Neural cell (in vitro differentiated cells): ENCODE results near the gene THOP1. TPM values are rescaled to one million over a fixed set of nuclear protein-coding genes. Genes with fewer than 3 reads are reported as not detected.

ENCODE experiments used
- H2AFZ ChIP-seq: fragments of 200-600, 300-800 bp; sonication (generic), shearing (Covaris generic); 2 replicates; pipeline ENCODE4 v1.6.0; 2014; ENCODE audit warnings: low read depth, mild to moderate bottlenecking, antibody characterized with exemption, low read length, moderate library complexity
- H3F3A ChIP-seq: fragments of 200-600 bp; shearing (Covaris generic); 2 replicates; pipeline ENCODE4 v1.6.1; 2016; ENCODE audit warnings: mild to moderate bottlenecking, moderate library complexity, mixed read lengths, antibody characterized with exemption, low read length; ENCODE audit not compliant: insufficient read depth, poor library complexity, severe bottlenecking
- H3K27ac ChIP-seq: fragments of 200-600, 300-800 bp; sonication (generic), shearing (Covaris generic); 2 replicates; pipeline ENCODE4 v1.5.1; 2014; ENCODE audit warnings: mild to moderate bottlenecking, low read length, moderate library complexity
- H3K27me3 ChIP-seq: fragments of 300-800, 200-600 bp; sonication (generic), shearing (Covaris generic); 2 replicates; pipeline ENCODE4 v1.6.0; 2014; ENCODE audit warnings: mild to moderate bottlenecking, low read depth, low read length, moderate library complexity; ENCODE audit not compliant: insufficient read depth
- H3K36me3 ChIP-seq: fragments of 300-800, 200-600 bp; sonication (generic), shearing (Covaris generic); 2 replicates; pipeline ENCODE4 v1.5.1; 2014; ENCODE audit warnings: mild to moderate bottlenecking, antibody characterized with exemption, low read length, moderate library complexity; ENCODE audit not compliant: insufficient read depth
- H3K4me2 ChIP-seq: fragments of 300-800, 200-600 bp; sonication (generic), shearing (Covaris generic); 2 replicates; pipeline ENCODE4 v1.6.0; 2014; ENCODE audit warnings: mild to moderate bottlenecking, low read length
- H3K4me3 ChIP-seq: fragments of 300-800, 200-600 bp; sonication (generic), shearing (Covaris generic); 2 replicates; pipeline ENCODE4 v1.5.1; 2014; ENCODE audit warnings: mild to moderate bottlenecking, low read length, moderate library complexity
- H3K79me2 ChIP-seq: fragments of 200-600 bp; shearing (Covaris generic); replicated peaks from 2 replicates; pipeline ENCODE4 v1.6.0; 2014; ENCODE audit warnings: mild to moderate bottlenecking, low read length, moderate library complexity; ENCODE audit not compliant: insufficient read depth
- H3K9ac ChIP-seq: fragments of 300-800, 200-600 bp; sonication (generic), shearing (Covaris generic); 2 replicates; pipeline ENCODE4 v1.6.1; 2016; ENCODE audit warnings: mild to moderate bottlenecking, low read length, mixed read lengths
- H3K9me2 ChIP-seq: fragments of 200-600 bp; shearing (Covaris generic); 2 replicates; pipeline ENCODE4 v1.6.1; 2016; ENCODE audit warnings: mild to moderate bottlenecking, low read length, mixed read lengths; ENCODE audit not compliant: insufficient read depth
- H3K9me3 ChIP-seq: fragments of 200-600, 300-800 bp; sonication (generic), shearing (Covaris generic); 2 replicates; pipeline ENCODE4 v1.6.1; 2016; ENCODE audit warnings: mild to moderate bottlenecking, mixed run types, low read length, moderate library complexity, mixed read lengths
- H4K20me1 ChIP-seq: fragments of 200-600 bp; shearing (Covaris generic); 2 replicates; pipeline ENCODE4 v1.6.1; 2016; ENCODE audit warnings: mild to moderate bottlenecking, mixed run types; ENCODE audit not compliant: insufficient read depth
- CTCF ChIP-seq: fragments of 450-650 bp; IDR thresholded peaks from 2 replicates; pipeline ENCODE4 v1.5.1; 2014; ENCODE audit warnings: antibody characterized with exemption, mild to moderate bottlenecking, moderate library complexity; ENCODE audit not compliant: poor library complexity, severe bottlenecking
- EP300 ChIP-seq: fragments of 450-650 bp; conservative IDR thresholded peaks from 2 replicates; pipeline ENCODE4 v1.6.1; 2014; ENCODE audit warnings: antibody characterized with exemption, mild to moderate bottlenecking, moderate library complexity; ENCODE audit not compliant: poor library complexity, severe bottlenecking
- EZH2 ChIP-seq: fragments of 200-600, 300-800 bp; shearing (Covaris generic), sonication (generic); IDR thresholded peaks from 2 replicates; pipeline ENCODE4 v1.6.1; 2014; ENCODE audit warnings: antibody characterized with exemption, low read length, borderline replicate concordance, mild to moderate bottlenecking; ENCODE audit not compliant: insufficient read depth, poor library complexity, severe bottlenecking
- MXI1 ChIP-seq: fragments of 450-650 bp; conservative IDR thresholded peaks from 2 replicates; pipeline ENCODE4 v1.6.1; 2014; ENCODE audit warnings: antibody characterized with exemption, mild to moderate bottlenecking; ENCODE audit not compliant: poor library complexity, severe bottlenecking
- POLR2AphosphoS5 ChIP-seq: IDR thresholded peaks from 2 replicates; pipeline ENCODE4 v1.6.1; 2012
- RAD21 ChIP-seq: fragments of 450-650 bp; conservative IDR thresholded peaks from 2 replicates; pipeline ENCODE4 v1.6.1; 2014; ENCODE audit warnings: antibody characterized with exemption, mild to moderate bottlenecking, moderate library complexity
- REST ChIP-seq: IDR thresholded peaks from 2 replicates; pipeline ENCODE4 v1.6.1; 2012; ENCODE audit warnings: borderline replicate concordance
- SMC3 ChIP-seq: fragments of 450-650 bp; conservative IDR thresholded peaks from 2 replicates; pipeline ENCODE4 v1.6.1; 2014; ENCODE audit warnings: antibody characterized with exemption, mild to moderate bottlenecking, moderate library complexity; ENCODE audit not compliant: poor library complexity
- TAF1 ChIP-seq: IDR thresholded peaks from 2 replicates; pipeline ENCODE4 v1.6.1; 2012; ENCODE audit warnings: low read depth
- polyA plus RNA-seq: library from polyadenylated mRNA; depleted of rRNA; stranded (reverse); fragments of >200 nt; gene quantifications from 2 replicates; pipeline ENCODE4 v1.2.3, GENCODE V29; 2014

Gene THOP1
- polyA plus RNA-seq, 1 donor from 2014 or later: 113 TPM

GRCh38 chr19:2809387-2810140, 24.3 kb downstream of the THOP1 start:
- H3K9me3 ChIP-seq: no peaks in the 10 kb centered on the region
- no peak overlapping the region for H3K4me2 ChIP-seq
- TF ChIP-seq RAD21 (no peak), MXI1 (no peak), SMC3 (no peak), POLR2AphosphoS5 (no peak), EP300 (no peak), TAF1 (no peak), REST (no peak), CTCF (no peak), EZH2 (no peak)
- H2AFZ ChIP-seq: no peak overlapping the region
- no peaks in the 10 kb centered on the region for H3K79me2 ChIP-seq
- no peaks in the 10 kb centered on the region for H3K9me2 ChIP-seq
- no peak overlapping the region for H3K4me3 ChIP-seq
- H3K9ac ChIP-seq: no peak overlapping the region
- H3F3A ChIP-seq: no peaks in the 10 kb centered on the region
- no peaks in the 10 kb centered on the region for H4K20me1 ChIP-seq
- no peaks in the 10 kb centered on the region for H3K36me3 ChIP-seq
- H3K27ac ChIP-seq: no peak overlapping the region
- no peaks in the 10 kb centered on the region for H3K27me3 ChIP-seq

- Histone ChIP-seq H3K4me2 (no peak overlapping the region), H3K4me3 (no peak overlapping the region), H3K9ac (no peak overlapping the region), H3K79me2 (no peaks in the 10 kb centered on the region), H2AFZ (no peak overlapping the region), H3K36me3 (no peaks in the 10 kb centered on the region), H3K9me2 (no peaks in the 10 kb centered on the region), H3K9me3 (no peaks in the 10 kb centered on the region), H3F3A (no peaks in the 10 kb centered on the region), H4K20me1 (no peaks in the 10 kb centered on the region), H3K27ac (no peak overlapping the region), H3K27me3 (no peaks in the 10 kb centered on the region)
- TF ChIP-seq EZH2 (no peak), RAD21 (no peak), TAF1 (no peak), CTCF (no peak), SMC3 (no peak), REST (no peak), EP300 (no peak), POLR2AphosphoS5 (no peak), MXI1 (no peak)
Observed at GRCh38 chr19:2810141-2811091, 25.1 kb downstream of the THOP1 start.
